Mammary epithelial cell (primary cell): Measurements from ENCODE around the gene ZDHHC9.

Experiments used
- EZH2 ChIP-seq: IDR thresholded peaks from 2 replicates; pipeline ENCODE4 v1.6.1; 2012; ENCODE audit warnings: low read length, inconsistent platforms, borderline replicate concordance
- TF ChIP-seq, protein P1 (sequence below), 2 donors: IDR thresholded peaks in 1 of 2; conservative IDR thresholded peaks in 1 of 2; 2 replicates each; pipeline ENCODE4 v1.5.1; 2011 to 2012; ENCODE audit warnings: inconsistent platforms in 2 of 2, low read length in 2 of 2, mild to moderate bottlenecking in 2 of 2, control low read depth in 1 of 2, low read depth in 1 of 2; ENCODE audit not compliant: insufficient read depth in 1 of 2; ENCODE audit errors: extremely low read depth in 1 of 2

DNA sequence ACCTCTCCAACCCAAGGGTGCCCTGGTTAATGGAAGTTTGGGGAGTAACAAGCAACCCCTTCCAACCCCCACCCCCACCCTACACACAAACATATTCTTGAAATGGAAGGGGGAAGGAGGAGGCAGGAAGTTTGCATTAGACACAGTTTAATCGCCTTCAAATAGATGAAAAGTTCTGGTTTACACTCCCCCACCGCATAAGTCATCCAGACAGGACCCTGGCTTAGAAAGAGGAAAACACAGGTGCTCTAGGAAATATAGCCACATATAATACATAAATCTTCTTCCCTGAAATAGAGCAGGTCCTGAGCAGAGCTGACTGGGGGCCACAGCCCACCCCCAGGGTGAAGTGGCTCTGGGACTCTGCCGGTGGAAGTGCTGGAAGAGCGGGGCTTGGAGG, 38.9 kb downstream of the ZDHHC9 start:
- TF ChIP-seq, protein P1, sequence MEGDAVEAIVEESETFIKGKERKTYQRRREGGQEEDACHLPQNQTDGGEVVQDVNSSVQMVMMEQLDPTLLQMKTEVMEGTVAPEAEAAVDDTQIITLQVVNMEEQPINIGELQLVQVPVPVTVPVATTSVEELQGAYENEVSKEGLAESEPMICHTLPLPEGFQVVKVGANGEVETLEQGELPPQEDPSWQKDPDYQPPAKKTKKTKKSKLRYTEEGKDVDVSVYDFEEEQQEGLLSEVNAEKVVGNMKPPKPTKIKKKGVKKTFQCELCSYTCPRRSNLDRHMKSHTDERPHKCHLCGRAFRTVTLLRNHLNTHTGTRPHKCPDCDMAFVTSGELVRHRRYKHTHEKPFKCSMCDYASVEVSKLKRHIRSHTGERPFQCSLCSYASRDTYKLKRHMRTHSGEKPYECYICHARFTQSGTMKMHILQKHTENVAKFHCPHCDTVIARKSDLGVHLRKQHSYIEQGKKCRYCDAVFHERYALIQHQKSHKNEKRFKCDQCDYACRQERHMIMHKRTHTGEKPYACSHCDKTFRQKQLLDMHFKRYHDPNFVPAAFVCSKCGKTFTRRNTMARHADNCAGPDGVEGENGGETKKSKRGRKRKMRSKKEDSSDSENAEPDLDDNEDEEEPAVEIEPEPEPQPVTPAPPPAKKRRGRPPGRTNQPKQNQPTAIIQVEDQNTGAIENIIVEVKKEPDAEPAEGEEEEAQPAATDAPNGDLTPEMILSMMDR (conservative IDR thresholded peaks at IDR 0.05 in 1 of 2, IDR thresholded peaks at IDR 0.05 in 1 of 2; ENCODE audit: extremely low read depth in 1 of 2, insufficient read depth in 1 of 2, low read depth in 1 of 2, low read length in 2 of 2) = no peak
- TF ChIP-seq EZH2 = no peak
